Measurements from ENCODE around the gene HSD17B11. TPM values are rescaled to one million over a fixed set of nuclear protein-coding genes. Genes with fewer than 3 reads are reported as not detected.

HSD17B11 gene
- total RNA-seq, 1 experiment from 2014 or later = 8.8 TPM

GRCh38 chr4:87306056-87306455, 84.9 kb downstream of the HSD17B11 start:
- no peak overlapping the region for H2BK120ac ChIP-seq (ENCODE audit: low read depth, low read length, poor library complexity, severe bottlenecking)
- no peak overlapping the region for H3K23ac ChIP-seq (ENCODE audit: insufficient read length, low read depth, low read length)
- Mint-ChIP-seq H3K4me3 (no peak overlapping the region), H3K27ac (no peak overlapping the region), H3K36me3 (ENCODE audit: insufficient read depth in 1 of 3, low read depth in 3 of 3) (no peaks in the 10 kb centered on the region), H3K4me1 (no peaks in the 10 kb centered on the region), H3K27me3 (ENCODE audit: low read depth) (no peaks in the 10 kb centered on the region), H3K9me3 (no peaks in the 10 kb centered on the region; a peak in 1 of 5 replicates)
- no peaks in the 10 kb centered on the region for H3K79me1 ChIP-seq (ENCODE audit: insufficient read depth, low read depth, low read length, poor library complexity, severe bottlenecking)
- no CpG with 5 or more reads among the region's 1 CpG for WGBS (ENCODE audit: extremely low coverage, insufficient read length, low lambda C conversion rate)
- H3K9ac ChIP-seq (ENCODE audit: extremely low read depth, insufficient read length, low read length) = no peak overlapping the region
- no peak overlapping the region for H2BK5ac ChIP-seq (ENCODE audit: insufficient read length, low read length)
- no peak overlapping the region for H4K8ac ChIP-seq (replicated peaks; ENCODE audit: insufficient read length, low read depth, low read length)
- no peak overlapping the region for H4K91ac ChIP-seq (ENCODE audit: insufficient read length, low read depth, low read length)
- H3K79me2 ChIP-seq (ENCODE audit: insufficient read depth, low read length) = no peaks in the 10 kb centered on the region
- no peak overlapping the region for H2BK15ac ChIP-seq (ENCODE audit: low read depth, low read length)
- H3K56ac ChIP-seq (ENCODE audit: insufficient read length, low read depth, low read length) = no peak overlapping the region
- no peak overlapping the region for H2BK20ac ChIP-seq (ENCODE audit: low read depth, low read length, poor library complexity, severe bottlenecking)
- H3K23me2 ChIP-seq (ENCODE audit: insufficient read length, low read depth, low read length, poor library complexity, severe bottlenecking) = no peaks in the 10 kb centered on the region
- no peaks in the 10 kb centered on the region for H3K27me3 ChIP-seq (ENCODE audit: insufficient read depth, low read length)
- H2BK12ac ChIP-seq (ENCODE audit: insufficient read length, low read depth, low read length) = no peak overlapping the region
- no peak overlapping the region for H3K14ac ChIP-seq (ENCODE audit: insufficient read depth, low read length)
- H3K4ac ChIP-seq (ENCODE audit: low read depth, low read length) = no peak overlapping the region
- no peak for TF ChIP-seq CTCF (conservative IDR thresholded peaks at IDR 0.05)
- no peak overlapping the region for H4K5ac ChIP-seq (ENCODE audit: insufficient read length, low read depth, low read length)
- H3K27ac ChIP-seq (ENCODE audit: insufficient read length, low read depth, low read length) = no peak overlapping the region
- no peak overlapping the region for H2AFZ ChIP-seq (ENCODE audit: low read length)
- no peak overlapping the region for H3K4me2 ChIP-seq (ENCODE audit: insufficient read depth, insufficient read length, low read length)
- no peaks in the 10 kb centered on the region for H3K9me3 ChIP-seq (ENCODE audit: control insufficient read depth, low read depth, low read length)
- no peak for DNase-seq
- no peak overlapping the region for H3T11ph ChIP-seq (ENCODE audit: low read length)
- H2AK5ac ChIP-seq (ENCODE audit: insufficient read length, low read length) = no peak overlapping the region
- no peaks in the 10 kb centered on the region for H4K20me1 ChIP-seq (ENCODE audit: control insufficient read depth, insufficient read depth, insufficient read length)
- no peak overlapping the region for H3K18ac ChIP-seq (ENCODE audit: insufficient read length, low read depth, low read length)
- no peaks in the 10 kb centered on the region for H3K4me1 ChIP-seq (ENCODE audit: insufficient read depth, low read length)

All from H9 (cell line).